K562 (cell line): ENCODE measurements around the gene COX6A2. TPM values are rescaled to one million over a fixed set of nuclear protein-coding genes. Genes with fewer than 3 reads are reported as not detected.

ENCODE experiments used
- ATF7 ChIP-seq: fragments of 450-650 bp; IDR thresholded peaks from 2 replicates; pipeline ENCODE4 v1.7.1; 2014; ENCODE audit warnings: mild to moderate bottlenecking, moderate library complexity
- MYC ChIP-seq, 2 experiments: fragments of 250-450 bp in 1 of 2; sonication (Bioruptor Pico) in 1 of 2; IDR thresholded peaks; 2 replicates each; pipeline versions ENCODE4 v1.5.1 to v1.6.1; 2012 to 2021; ENCODE audit warnings: low read depth in 2 of 2, borderline replicate concordance in 1 of 2, improper control_type of control experiment in 1 of 2, low read length in 1 of 2, mild to moderate bottlenecking in 1 of 2, moderate library complexity in 1 of 2
- NBN ChIP-seq: fragments of 450-650 bp; IDR thresholded peaks from 2 replicates; pipeline ENCODE4 v1.6.1; 2016; ENCODE audit warnings: low read depth, mild to moderate bottlenecking
- SMAD4 ChIP-seq: fragments of 250-450 bp; sonication (Bioruptor Pico); conservative IDR thresholded peaks from 2 replicates; pipeline ENCODE4 v1.8.0; 2021; ENCODE audit warnings: inconsistent platforms, mild to moderate bottlenecking, moderate library complexity
- SMC3 ChIP-seq: conservative IDR thresholded peaks from 2 replicates; pipeline ENCODE4 v1.6.1; 2011; ENCODE audit warnings: low read depth, low read length, improper control_type of control experiment; ENCODE audit not compliant: insufficient read depth
- ZNF584 ChIP-seq: fragments of 200-800 bp; sonication (Bioruptor generic); IDR thresholded peaks from 2 replicates; pipeline ENCODE4 v1.6.1; 2016; ENCODE audit warnings: low read depth, mild to moderate bottlenecking, missing genetic modification characterization, missing compliant biosample characterization
- polyA plus RNA-seq, 8 experiments: library from polyadenylated mRNA; depleted of rRNA in 4 of 8; stranded (reverse) in 5 of 8; unstranded in 3 of 8; fragments of >200 nt; fragmentation: Nextera tagmentation in 2 of 8; fragmentation: Illumina TruSeq in 1 of 8; extraction: Ambion mirVana in 2 of 8; extraction: Trizol in 1 of 8; gene quantifications; 2 replicates each; pipeline versions ENCODE4 v1.2.1 to v1.2.3, GENCODE V29; 2011 to 2014; ENCODE audit warnings: inconsistent platforms in 1 of 8, missing spikeins in 1 of 8
- total RNA-seq, 7 experiments: library from RNA; depleted of rRNA in 6 of 7; stranded (reverse); fragments of >200 nt in 6 of 7; fragmentation: Illumina TruSeq in 2 of 7; extraction: Trizol in 2 of 7; gene quantifications; 2 replicates each; pipeline versions ENCODE4 v1.2.1 to v1.2.3, GENCODE V29; 2011 to 2021; ENCODE audit warnings: low replicate concordance in 1 of 7
- TF ChIP-seq, protein P1 (sequence below), 2 experiments: fragments of 450-650 bp; formaldehyde crosslinking in 1 of 2; IDR thresholded peaks; 2 replicates each; pipeline versions ENCODE4 v1.4.0 to v1.6.1; 2014 to 2020; ENCODE audit warnings: mild to moderate bottlenecking in 2 of 2, borderline replicate concordance in 1 of 2, low read depth in 1 of 2
- TF ChIP-seq, protein P2 (sequence below): fragments of 450-650 bp; IDR thresholded peaks from 2 replicates; pipeline ENCODE4 v1.6.1; 2016

COX6A2 gene
- total and polyA plus RNA-seq, 9 of the 15 experiments (the other 6 are each of a cell fraction or from before 2014, with no cell fraction given), result not detected

DNA sequence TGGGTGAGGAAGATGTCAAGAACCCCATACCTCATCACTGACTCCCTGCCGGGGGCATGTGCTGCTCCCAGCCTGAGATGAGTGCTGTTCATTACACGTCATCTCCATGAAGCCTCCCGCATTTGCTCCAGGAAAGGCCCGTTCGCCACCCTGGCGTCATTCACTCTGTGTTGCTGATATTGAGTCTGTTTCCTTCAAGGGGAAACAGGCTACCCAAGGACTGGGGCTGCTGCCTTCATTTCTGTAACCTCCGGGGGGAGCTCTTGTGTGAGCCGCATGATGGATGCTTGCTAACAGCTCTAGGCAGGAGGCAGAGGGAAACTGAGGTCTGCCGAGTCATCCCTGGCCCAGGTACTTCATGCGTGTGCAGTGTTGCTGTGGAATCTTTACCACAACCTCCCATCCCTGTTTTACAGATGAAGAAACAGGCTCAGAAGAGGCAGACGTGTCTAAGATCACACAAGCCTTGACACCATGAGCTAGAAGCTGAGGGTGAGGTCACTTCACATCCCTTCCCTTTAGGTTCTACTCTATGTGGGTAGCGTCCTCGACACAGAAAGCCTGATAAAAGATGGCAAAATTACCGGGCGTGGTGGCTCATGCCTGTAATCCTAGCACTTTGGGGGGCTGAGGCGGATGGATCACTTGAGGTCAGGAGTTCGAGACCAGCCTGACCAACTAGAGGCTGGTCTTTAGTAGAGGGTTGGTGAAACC is 27.6 kb upstream of the COX6A2 start (continued):
- TF ChIP-seq, protein P1, sequence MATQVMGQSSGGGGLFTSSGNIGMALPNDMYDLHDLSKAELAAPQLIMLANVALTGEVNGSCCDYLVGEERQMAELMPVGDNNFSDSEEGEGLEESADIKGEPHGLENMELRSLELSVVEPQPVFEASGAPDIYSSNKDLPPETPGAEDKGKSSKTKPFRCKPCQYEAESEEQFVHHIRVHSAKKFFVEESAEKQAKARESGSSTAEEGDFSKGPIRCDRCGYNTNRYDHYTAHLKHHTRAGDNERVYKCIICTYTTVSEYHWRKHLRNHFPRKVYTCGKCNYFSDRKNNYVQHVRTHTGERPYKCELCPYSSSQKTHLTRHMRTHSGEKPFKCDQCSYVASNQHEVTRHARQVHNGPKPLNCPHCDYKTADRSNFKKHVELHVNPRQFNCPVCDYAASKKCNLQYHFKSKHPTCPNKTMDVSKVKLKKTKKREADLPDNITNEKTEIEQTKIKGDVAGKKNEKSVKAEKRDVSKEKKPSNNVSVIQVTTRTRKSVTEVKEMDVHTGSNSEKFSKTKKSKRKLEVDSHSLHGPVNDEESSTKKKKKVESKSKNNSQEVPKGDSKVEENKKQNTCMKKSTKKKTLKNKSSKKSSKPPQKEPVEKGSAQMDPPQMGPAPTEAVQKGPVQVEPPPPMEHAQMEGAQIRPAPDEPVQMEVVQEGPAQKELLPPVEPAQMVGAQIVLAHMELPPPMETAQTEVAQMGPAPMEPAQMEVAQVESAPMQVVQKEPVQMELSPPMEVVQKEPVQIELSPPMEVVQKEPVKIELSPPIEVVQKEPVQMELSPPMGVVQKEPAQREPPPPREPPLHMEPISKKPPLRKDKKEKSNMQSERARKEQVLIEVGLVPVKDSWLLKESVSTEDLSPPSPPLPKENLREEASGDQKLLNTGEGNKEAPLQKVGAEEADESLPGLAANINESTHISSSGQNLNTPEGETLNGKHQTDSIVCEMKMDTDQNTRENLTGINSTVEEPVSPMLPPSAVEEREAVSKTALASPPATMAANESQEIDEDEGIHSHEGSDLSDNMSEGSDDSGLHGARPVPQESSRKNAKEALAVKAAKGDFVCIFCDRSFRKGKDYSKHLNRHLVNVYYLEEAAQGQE (IDR thresholded peaks at IDR 0.05; ENCODE audit: borderline replicate concordance), result peak; percentile 41; the same call in 1 of the 2 replicates
- TF ChIP-seq, protein P1 (CRISPR knock-in tag; IDR thresholded peaks at IDR 0.05; ENCODE audit: low read depth), result no peak
- peak; percentile 26; the same call in 1 of the 2 replicates for TF ChIP-seq SMAD4 (CRISPR knock-in tag)
- TF ChIP-seq ZNF584 (CRISPR knock-in tag), result no peak
- TF ChIP-seq ATF7, result no peak
- TF ChIP-seq MYC (IDR thresholded peaks at IDR 0.05; ENCODE audit: low read depth, low read length), result 0 out of 2 replicates have a peak, but pooled peaks have one; percentile 26
- TF ChIP-seq MYC (CRISPR knock-in tag; IDR thresholded peaks at IDR 0.05; ENCODE audit: borderline replicate concordance, low read depth), result no peak
- TF ChIP-seq, protein P2, sequence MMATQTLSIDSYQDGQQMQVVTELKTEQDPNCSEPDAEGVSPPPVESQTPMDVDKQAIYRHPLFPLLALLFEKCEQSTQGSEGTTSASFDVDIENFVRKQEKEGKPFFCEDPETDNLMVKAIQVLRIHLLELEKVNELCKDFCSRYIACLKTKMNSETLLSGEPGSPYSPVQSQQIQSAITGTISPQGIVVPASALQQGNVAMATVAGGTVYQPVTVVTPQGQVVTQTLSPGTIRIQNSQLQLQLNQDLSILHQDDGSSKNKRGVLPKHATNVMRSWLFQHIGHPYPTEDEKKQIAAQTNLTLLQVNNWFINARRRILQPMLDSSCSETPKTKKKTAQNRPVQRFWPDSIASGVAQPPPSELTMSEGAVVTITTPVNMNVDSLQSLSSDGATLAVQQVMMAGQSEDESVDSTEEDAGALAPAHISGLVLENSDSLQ, result peak; percentile 41; the same call in 1 of the 2 replicates
- TF ChIP-seq SMC3, result no peak; the same call in 1 of the 2 replicates
- TF ChIP-seq NBN, result peak; percentile 29; the same call in 1 of the 2 replicates
